Activated CD8-positive, alpha-beta T cell treated with anti-CD3 and anti-CD28 coated beads for 36 hours (primary cell): ENCODE data around the gene GSK3B. TPM values are rescaled to one million over a fixed set of nuclear protein-coding genes. Genes with fewer than 3 reads are reported as not detected.

ENCODE experiments used
- ATAC-seq: fragments of 200-7000 bp; cut with Tn5 transposase; one replicate; pipeline ENCODE4 v1.10.0; 2021; ENCODE audit warnings: mild to moderate bottlenecking, moderate library complexity
- CTCF ChIA-PET: fragments of 350-600 bp; sonication (Branson Sonifier 250); formaldehyde crosslinking; loops from one replicate; lab custom pipeline; 2021; ENCODE audit warnings: antibody characterized with exemption; lab: Charles Lee
- POLR2A ChIA-PET: fragments of 350-600 bp; sonication (Branson Sonifier 250); formaldehyde crosslinking; loops from one replicate; lab custom pipeline; 2021; ENCODE audit warnings: antibody characterized with exemption; lab: Charles Lee
- DNase-seq: peaks from one replicate; pipeline ENCODE4 v3.0.0-alpha.2; 2020
- H3K27ac Mint-ChIP-seq: one replicate; pipeline ENCODE4 v1.8.0; 2021; ENCODE audit warnings: mild to moderate bottlenecking, mixed read lengths
- H3K27me3 Mint-ChIP-seq: one replicate; pipeline ENCODE4 v1.8.0; 2021; ENCODE audit warnings: mixed read lengths
- H3K36me3 Mint-ChIP-seq: one replicate; pipeline ENCODE4 v1.8.0; 2021; ENCODE audit warnings: low read depth, mixed read lengths
- H3K4me1 Mint-ChIP-seq: one replicate; pipeline ENCODE4 v1.8.0; 2021; ENCODE audit warnings: low read depth, mixed read lengths
- H3K4me3 Mint-ChIP-seq: one replicate; pipeline ENCODE4 v1.8.0; 2021; ENCODE audit warnings: mild to moderate bottlenecking, moderate library complexity, mixed read lengths
- H3K9me3 Mint-ChIP-seq: one replicate; pipeline ENCODE4 v1.8.0; 2021; ENCODE audit warnings: mixed read lengths
- CTCF ChIP-seq: fragments of 200-600 bp; IDR thresholded peaks from one replicate; pipeline ENCODE4 v1.8.0; 2022; ENCODE audit warnings: antibody characterized with exemption, mild to moderate bottlenecking
- intact Hi-C: fragments of 100-400 bp; cut with micrococcal nuclease; formaldehyde crosslinking; loops from one replicate; pipeline ENCODE4 v1.10.0; 2022
- total RNA-seq, 2 experiments: library from RNA; stranded (reverse); gene quantifications; one replicate each; pipeline ENCODE4 v1.2.3, GENCODE V29; 2021

GSK3B gene
- total RNA-seq, 2 experiments from 2014 or later = 29.0 to 32.1 TPM

GRCh38 chr3:119774444-119774843 is 319.8 kb downstream of the GSK3B start:
- ATAC-seq (no peak), DNase-seq (no peak)
- Mint-ChIP-seq H3K27me3 (no peaks in the 10 kb centered on the region), H3K4me1 (no peaks in the 10 kb centered on the region), H3K4me3 (no peak overlapping the region), H3K9me3 (peaks cover 7% of the 10 kb centered on the region), H3K36me3 (peaks cover 3% of the 10 kb centered on the region), H3K27ac (no peak overlapping the region)
- TF ChIP-seq CTCF = no peak
- intact Hi-C loops = no loop called here
- POLR2A ChIA-PET = interaction anchor here (1.0 kb wide), 1 partner anchor 35 kb away, joined by 3 read pairs; no protein-coding TSS in a partner anchor
- CTCF ChIA-PET = no interaction called here

Other genes with a start within 250 kb of the GSK3B start
- not detected for gene GPR156, start 190.8 kb upstream of the GSK3B start, total RNA-seq